Trophoblast cell (in vitro differentiated cells and primary cell): ENCODE results near the gene TSPAN31.

ENCODE experiments used
- DNase-seq, 2 donors: peaks; one replicate each; pipeline ENCODE4 v3.0.0-alpha.2; 2016
- H2AFZ ChIP-seq: 2 replicates; pipeline ENCODE4 v1.6.1; 2013; ENCODE audit warnings: low read length, moderate library complexity, mild to moderate bottlenecking; ENCODE audit not compliant: insufficient read depth, poor library complexity
- H2AK5ac ChIP-seq: 2 replicates; pipeline ENCODE4 v1.6.1; 2013; ENCODE audit warnings: mild to moderate bottlenecking, low read length
- H2BK120ac ChIP-seq: 2 replicates; pipeline ENCODE4 v1.6.1; 2013; ENCODE audit warnings: low read length, mild to moderate bottlenecking, moderate library complexity; ENCODE audit not compliant: insufficient read depth, poor library complexity
- H2BK12ac ChIP-seq: 2 replicates; pipeline ENCODE4 v1.6.1; 2013; ENCODE audit warnings: mild to moderate bottlenecking, low read length, moderate library complexity
- H2BK5ac ChIP-seq: 2 replicates; pipeline ENCODE4 v1.6.1; 2013; ENCODE audit warnings: low read length, low read depth, moderate library complexity, mild to moderate bottlenecking; ENCODE audit not compliant: poor library complexity
- H3K14ac ChIP-seq: 2 replicates; pipeline ENCODE4 v1.6.1; 2013; ENCODE audit warnings: mild to moderate bottlenecking, low read length
- H3K18ac ChIP-seq: 2 replicates; pipeline ENCODE4 v1.6.1; 2013; ENCODE audit warnings: mild to moderate bottlenecking, low read length
- H3K23ac ChIP-seq: 2 replicates; pipeline ENCODE4 v1.6.1; 2013; ENCODE audit warnings: low read length
- H3K27ac ChIP-seq: 2 replicates; pipeline ENCODE4 v1.5.1; 2013; ENCODE audit warnings: low read depth, mild to moderate bottlenecking, inconsistent platforms, low read length, moderate library complexity
- H3K27me3 ChIP-seq: 2 replicates; pipeline ENCODE4 v1.6.1; 2013; ENCODE audit warnings: inconsistent platforms, mild to moderate bottlenecking, low read length, moderate library complexity; ENCODE audit not compliant: insufficient read depth
- H3K36me3 ChIP-seq, 2 experiments: 1 replicate in 1 of 2; 2 replicates in 1 of 2; pipeline ENCODE4 v1.6.1; 2013; ENCODE audit warnings: low read length in 2 of 2, mild to moderate bottlenecking in 2 of 2, moderate library complexity in 1 of 2; ENCODE audit not compliant: insufficient read depth in 2 of 2, control insufficient read depth in 1 of 2
- H3K4ac ChIP-seq: 2 replicates; pipeline ENCODE4 v1.6.1; 2013; ENCODE audit warnings: low read depth, mild to moderate bottlenecking, low read length, moderate library complexity
- H3K4me1 ChIP-seq, 2 experiments: 1 replicate in 1 of 2; 2 replicates in 1 of 2; pipeline ENCODE4 v1.6.1; 2013; ENCODE audit warnings: low read length in 2 of 2, mild to moderate bottlenecking in 2 of 2, moderate library complexity in 1 of 2; ENCODE audit not compliant: insufficient read depth in 2 of 2, control insufficient read depth in 1 of 2
- H3K4me2 ChIP-seq: 2 replicates; pipeline ENCODE4 v1.6.1; 2013; ENCODE audit warnings: inconsistent platforms, mild to moderate bottlenecking, low read length, moderate library complexity
- H3K4me3 ChIP-seq: 2 replicates; pipeline ENCODE4 v1.5.1; 2013; ENCODE audit warnings: mild to moderate bottlenecking, low read depth, low read length, inconsistent platforms
- H3K79me1 ChIP-seq: one replicate; pipeline ENCODE4 v1.6.1; 2013; ENCODE audit warnings: low read length
- H3K79me2 ChIP-seq: 2 replicates; pipeline ENCODE4 v1.6.1; 2013; ENCODE audit warnings: low read length, mild to moderate bottlenecking; ENCODE audit not compliant: control insufficient read depth, insufficient read depth, poor library complexity
- H3K9ac ChIP-seq: 2 replicates; pipeline ENCODE4 v1.6.1; 2013; ENCODE audit warnings: mild to moderate bottlenecking, low read length
- H3K9me3 ChIP-seq: 2 replicates; pipeline ENCODE4 v1.6.1; 2013; ENCODE audit warnings: low read depth, mild to moderate bottlenecking, control low read depth, inconsistent platforms, low read length; ENCODE audit not compliant: insufficient read depth
- H4K12ac ChIP-seq: 2 replicates; pipeline ENCODE4 v1.6.1; 2013; ENCODE audit warnings: low read depth, mild to moderate bottlenecking, low read length, moderate library complexity
- H4K8ac ChIP-seq: 2 replicates; pipeline ENCODE4 v1.6.1; 2013; ENCODE audit warnings: low read depth, mild to moderate bottlenecking, low read length, moderate library complexity
- H4K91ac ChIP-seq: one replicate; pipeline ENCODE4 v1.6.1; 2013; ENCODE audit warnings: low read depth, mild to moderate bottlenecking, low read length, moderate library complexity
- WGBS: extraction: QIAGEN DNeasy Blood & Tissue Kit; methylation state at CpG from one replicate; pipeline ENCODE4 v1.1.7; 2013; ENCODE audit warnings: missing lambda C conversion rate; ENCODE audit not compliant: insufficient read length, insufficient coverage; ENCODE audit errors: extremely low coverage; 5-methylcytosine and 5-hydroxymethylcytosine counted together

TSPAN31 gene

GRCh38 chr12:57753756-57754337, 9.0 kb downstream of the TSPAN31 start:
- no peak overlapping the region for H3K23ac ChIP-seq
- H3K4me3 ChIP-seq, result no peak overlapping the region
- H4K12ac ChIP-seq, result no peak overlapping the region
- peaks cover 10 to 16% of the 10 kb centered on the region in 2 experiments for H3K36me3 ChIP-seq
- no peak overlapping the region for H3K9ac ChIP-seq
- no peak overlapping the region for H3K4ac ChIP-seq
- no peak overlapping the region for H2BK12ac ChIP-seq
- no peak overlapping the region for H4K8ac ChIP-seq
- no peak overlapping the region for H2BK5ac ChIP-seq
- WGBS, result no CpG with 5 or more reads among the region's 1 CpG
- H2BK120ac ChIP-seq, result no peak overlapping the region
- H3K9me3 ChIP-seq, result peaks cover 5% of the 10 kb centered on the region
- no peak for DNase-seq
- H3K14ac ChIP-seq, result no peak overlapping the region
- H3K27ac ChIP-seq, result no peak overlapping the region
- no peak overlapping the region for H3K4me2 ChIP-seq
- no peak overlapping the region for H2AFZ ChIP-seq
- no peak overlapping the region for H3K18ac ChIP-seq
- peaks cover 7 to 18% of the 10 kb centered on the region in 2 experiments for H3K4me1 ChIP-seq
- no peak overlapping the region for H4K91ac ChIP-seq
- H3K27me3 ChIP-seq, result peaks cover 22% of the 10 kb centered on the region
- H2AK5ac ChIP-seq, result no peak overlapping the region
- H3K79me2 ChIP-seq, result peaks cover 9% of the 10 kb centered on the region
- H3K79me1 ChIP-seq, result peaks cover 3% of the 10 kb centered on the region

GRCh38 chr12:57754411-57755193, 9.8 kb downstream of the TSPAN31 start, which contains the start of gene MARCHF9:
TSS of gene MARCHF9 (plus strand) at chr12:57755103. CDS start at chr12:57755529, 426 bp downstream.
- no peak within 1 kb of the TSS for H4K12ac ChIP-seq
- peaks cover 6 to 11% of the 10 kb centered on the region in 2 experiments for H3K36me3 ChIP-seq
- H3K27ac ChIP-seq, result no peak within 1 kb of the TSS
- H3K14ac ChIP-seq, result no peak within 1 kb of the TSS
- H3K4me1 ChIP-seq, result peaks cover 7 to 18% of the 10 kb centered on the region in 2 experiments
- H3K4me3 ChIP-seq, result peak within 1 kb of the TSS; percentile 66
- no peak within 1 kb of the TSS for H2AK5ac ChIP-seq
- H2AFZ ChIP-seq, result peak within 1 kb of the TSS; percentile 66
- H3K4me2 ChIP-seq, result peak within 1 kb of the TSS; percentile 86
- WGBS, result no CpG with 5 or more reads among the region's 41 CpGs
- no peak within 1 kb of the TSS for H2BK5ac ChIP-seq
- no peak within 1 kb of the TSS for H3K18ac ChIP-seq
- peaks cover 3% of the 10 kb centered on the region for H3K79me1 ChIP-seq
- H4K8ac ChIP-seq, result no peak within 1 kb of the TSS
- H3K9me3 ChIP-seq, result peaks cover 5% of the 10 kb centered on the region
- H2BK12ac ChIP-seq, result no peak within 1 kb of the TSS
- H3K4ac ChIP-seq, result no peak within 1 kb of the TSS
- H3K27me3 ChIP-seq, result peaks cover 22% of the 10 kb centered on the region
- H4K91ac ChIP-seq, result no peak within 1 kb of the TSS
- peak within 1 kb of the TSS; percentile 11 for H3K23ac ChIP-seq
- H2BK120ac ChIP-seq, result no peak within 1 kb of the TSS
- peaks cover 9% of the 10 kb centered on the region for H3K79me2 ChIP-seq
- no peak within 1 kb of the TSS for H3K9ac ChIP-seq
- DNase-seq, result peak in 1 of 2 donors; percentile 48

- H3K36me3 ChIP-seq, result peaks cover 6 to 11% of the 10 kb centered on the region in 2 experiments
- no CpG with 5 or more reads among the region's 34 CpGs for WGBS
- H3K27ac ChIP-seq, result no peak overlapping the region
- H3K9me3 ChIP-seq, result peaks cover 5% of the 10 kb centered on the region
- no peak overlapping the region for H2BK5ac ChIP-seq
- no peak overlapping the region for H3K4ac ChIP-seq
- no peak overlapping the region for H2BK120ac ChIP-seq
- peaks cover 7 to 18% of the 10 kb centered on the region in 2 experiments for H3K4me1 ChIP-seq
- no peak overlapping the region for H3K18ac ChIP-seq
- H4K91ac ChIP-seq, result no peak overlapping the region
- no peak overlapping the region for H4K8ac ChIP-seq
- H3K79me1 ChIP-seq, result peaks cover 3% of the 10 kb centered on the region
- no peak overlapping the region for H3K14ac ChIP-seq
- no peak overlapping the region for H3K9ac ChIP-seq
- H3K27me3 ChIP-seq, result peaks cover 22% of the 10 kb centered on the region
- H4K12ac ChIP-seq, result no peak overlapping the region
- no peak overlapping the region for H2AFZ ChIP-seq
- DNase-seq, result no peak
- H3K23ac ChIP-seq, result no peak overlapping the region
- no peak overlapping the region for H2BK12ac ChIP-seq
- H3K4me3 ChIP-seq, result peak overlapping the region; percentile 62
- H2AK5ac ChIP-seq, result no peak overlapping the region
- H3K4me2 ChIP-seq, result peak overlapping the region; percentile 86
- peaks cover 9% of the 10 kb centered on the region for H3K79me2 ChIP-seq
Measured at GRCh38 chr12:57755194-57755453, 10.3 kb downstream of the TSPAN31 start.

GRCh38 chr12:57755454-57756372, 10.9 kb downstream of the TSPAN31 start:
- H3K79me2 ChIP-seq, result peaks cover 9% of the 10 kb centered on the region
- no peak overlapping the region for H2BK120ac ChIP-seq
- H2BK5ac ChIP-seq, result no peak overlapping the region
- H4K8ac ChIP-seq, result no peak overlapping the region
- H3K4me3 ChIP-seq, result peak overlapping the region; percentile 66
- no peak overlapping the region for H3K4ac ChIP-seq
- peaks cover 3% of the 10 kb centered on the region for H3K79me1 ChIP-seq
- peaks cover 1 to 5% of the 10 kb centered on the region in 2 experiments for H3K36me3 ChIP-seq
- H3K9me3 ChIP-seq, result peaks cover 5% of the 10 kb centered on the region
- no CpG with 5 or more reads among the region's 76 CpGs for WGBS
- peak overlapping the region; percentile 86 for H3K4me2 ChIP-seq
- no peak overlapping the region for H3K9ac ChIP-seq
- H3K4me1 ChIP-seq, result peaks cover 7 to 18% of the 10 kb centered on the region in 2 experiments
- no peak overlapping the region for H2BK12ac ChIP-seq
- H3K14ac ChIP-seq, result no peak overlapping the region
- no peak overlapping the region for H3K23ac ChIP-seq
- peak overlapping the region; percentile 66 for H2AFZ ChIP-seq
- no peak overlapping the region for H4K12ac ChIP-seq
- H3K18ac ChIP-seq, result no peak overlapping the region
- H4K91ac ChIP-seq, result no peak overlapping the region
- H3K27ac ChIP-seq, result no peak overlapping the region
- no peak overlapping the region for H2AK5ac ChIP-seq
- peaks cover 22% of the 10 kb centered on the region for H3K27me3 ChIP-seq
- peak in 1 of 2 donors; percentile 26 for DNase-seq
